ENCODE results near the gene DHX16.

- TF ChIP-seq CTCF (IDR thresholded peaks at IDR 0.05; ENCODE audit: insufficient read depth, low read length, poor library complexity, severe bottlenecking): no peak
- no peak for TF ChIP-seq EZH2phosphoT487 (conservative IDR thresholded peaks at IDR 0.05; ENCODE audit: low read length)
Observed at GRCh38 chr6:30683183-30683979, 10.6 kb upstream of the DHX16 start.
